Mesenteric fat pad (tissue), 1 donor: ENCODE data around the gene ABLIM3. TPM values are rescaled to one million over a fixed set of nuclear protein-coding genes. Genes with fewer than 3 reads are reported as not detected.

Experiments used
- DNase-seq: peaks from one replicate; pipeline ENCODE4 v3.0.0-alpha.2; 2020; ENCODE audit warnings: low spot score
- total RNA-seq: library from RNA; stranded (reverse); fragmentation: NEBNext Ultra II Directional; extraction: Animal tissue kit (Norgen Biotek cat#: 25700); gene quantifications from one replicate; pipeline ENCODE4 v1.2.1, GENCODE V29; 2021
- donor health status: DM: yes; HTN: yes; CAD: no.

Gene ABLIM3
- total RNA-seq, 1 donor from 2014 or later = 190 TPM

GRCh38 chr5:149279661-149280060 lies 138.4 kb downstream of the ABLIM3 start:
- no peak for DNase-seq

DNA sequence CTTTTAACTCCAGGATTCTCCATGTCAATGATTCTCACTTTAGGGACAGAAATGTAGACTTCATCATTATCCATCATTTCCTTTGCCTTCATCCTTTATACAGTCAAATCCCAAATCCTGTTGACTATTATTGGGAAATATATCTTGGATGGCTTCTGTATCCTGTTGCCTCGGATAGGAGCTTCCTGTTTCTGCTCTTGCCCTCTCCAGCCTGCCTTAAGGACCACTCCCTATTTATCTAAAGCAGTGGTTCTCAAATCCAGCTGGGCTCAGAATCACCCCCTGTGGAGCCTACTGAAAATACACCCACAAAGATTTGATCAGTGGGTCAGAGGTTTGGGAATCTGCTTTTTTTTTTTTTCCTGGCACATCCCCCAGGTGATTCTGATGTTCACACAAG lies 138.8 kb downstream of the ABLIM3 start:
- no peak for DNase-seq

GRCh38 chr5:149280802-149281201 lies 139.5 kb downstream of the ABLIM3 start:
- DNase-seq = no peak

DNA sequence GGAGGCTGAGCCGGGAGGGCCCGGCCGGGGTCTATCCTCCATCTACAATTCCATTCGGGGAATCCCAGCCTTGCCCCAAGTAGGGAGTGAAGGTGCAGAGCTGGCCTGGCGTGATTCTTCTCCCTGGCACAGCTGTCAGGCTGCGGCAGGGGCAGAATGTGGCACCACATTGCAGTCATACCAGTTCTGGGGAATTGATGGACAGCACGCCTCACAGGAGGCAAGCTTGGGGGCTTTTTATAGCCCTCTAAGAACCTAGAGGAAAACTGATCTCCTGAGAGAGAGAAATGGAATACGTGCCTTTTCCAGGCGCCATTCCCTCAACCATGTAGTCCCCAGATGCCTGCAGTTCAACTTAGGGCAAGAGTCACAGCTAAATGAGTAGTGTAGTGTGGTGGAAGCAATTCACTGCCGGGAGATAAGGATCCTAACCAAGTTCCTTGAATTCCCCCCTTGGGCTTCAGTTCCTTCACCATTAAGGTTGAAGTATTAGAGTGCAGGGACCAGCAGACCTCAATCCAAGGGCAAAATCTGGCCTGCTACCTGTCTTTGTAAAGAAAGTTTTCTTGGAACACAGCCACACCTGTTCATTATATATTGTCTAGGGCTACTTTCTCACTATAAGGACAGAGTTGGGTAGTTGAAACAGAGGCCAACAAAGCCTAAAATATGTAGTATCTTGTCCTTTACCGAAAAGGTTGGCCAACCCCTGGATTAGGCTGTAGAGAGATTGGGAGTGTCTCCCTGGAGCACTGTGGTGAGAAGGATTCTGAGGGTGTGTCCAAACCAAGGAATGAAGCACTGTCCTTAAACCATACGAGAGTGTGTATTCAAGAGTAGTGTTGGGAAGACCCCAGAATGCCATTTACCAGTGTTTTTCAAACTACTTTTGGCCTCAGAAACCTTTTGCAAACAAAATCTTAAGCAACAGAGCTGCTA lies 141.0 kb downstream of the ABLIM3 start:
- DNase-seq = no peak

- no peak for DNase-seq
Measured at GRCh38 chr5:149282966-149283332, 141.7 kb downstream of the ABLIM3 start.

DNA sequence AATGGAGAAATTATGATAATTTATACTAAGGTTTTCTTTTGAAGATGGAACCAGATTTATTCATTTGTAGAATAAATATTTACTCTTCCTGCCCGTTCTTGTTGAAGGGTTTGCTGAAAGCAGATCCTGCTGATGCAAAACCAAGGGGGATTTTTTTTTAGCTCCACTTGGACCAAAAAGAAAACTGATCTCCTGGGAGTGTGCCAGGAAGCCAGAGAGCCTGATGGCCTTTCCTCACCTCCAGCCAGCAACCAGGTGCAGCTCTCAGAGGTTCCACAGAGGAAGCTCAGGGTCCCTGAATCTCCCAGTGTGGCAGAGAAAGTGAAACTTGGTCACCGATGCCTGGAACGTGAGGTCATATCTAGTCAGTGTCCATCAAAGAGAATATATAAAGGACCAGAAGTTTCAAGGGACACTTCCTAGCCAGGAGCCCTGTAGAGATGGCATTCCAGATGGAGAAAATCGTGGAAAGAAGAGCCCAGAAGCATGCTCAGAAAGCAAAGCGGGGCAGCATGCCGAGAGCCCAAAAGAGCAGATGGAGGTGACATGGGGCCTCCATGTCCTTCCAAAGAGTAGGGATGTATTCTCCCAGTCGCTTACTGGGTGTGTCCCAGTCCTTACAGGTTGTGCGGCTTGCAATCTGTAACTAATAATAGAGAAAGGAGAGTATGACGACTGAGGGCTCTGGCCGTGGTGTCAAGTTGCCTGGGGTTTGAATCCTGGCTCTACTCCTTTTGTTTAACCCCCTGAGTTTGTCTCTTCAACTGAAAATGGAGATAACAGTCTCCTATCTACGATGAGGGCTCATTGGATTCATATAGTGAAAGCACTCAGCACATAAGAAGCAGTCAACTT lies 142.6 kb downstream of the ABLIM3 start:
- no peak for DNase-seq

DNA sequence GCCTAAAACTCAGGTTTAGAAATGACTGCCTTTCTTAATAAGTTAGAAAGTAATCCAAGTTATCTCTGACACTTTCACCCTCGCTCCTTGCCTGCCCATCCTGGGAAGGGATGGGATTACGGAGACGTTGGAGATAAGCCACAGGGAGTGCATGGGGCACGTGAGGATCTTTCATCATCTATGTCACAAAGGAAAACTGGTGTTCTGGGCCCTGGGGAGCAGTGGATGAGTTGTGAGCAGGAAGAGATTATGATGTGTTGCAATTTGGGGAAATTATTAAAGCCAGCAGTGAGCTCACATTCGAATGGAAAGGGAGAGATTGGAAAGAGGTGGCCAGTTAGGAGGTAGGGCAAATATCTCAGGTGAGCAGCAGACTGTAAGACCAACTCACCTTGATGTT lies 143.2 kb downstream of the ABLIM3 start:
- no peak for DNase-seq

GRCh38 chr5:149285153-149285552 lies 143.9 kb downstream of the ABLIM3 start:
- DNase-seq = no peak

DNA sequence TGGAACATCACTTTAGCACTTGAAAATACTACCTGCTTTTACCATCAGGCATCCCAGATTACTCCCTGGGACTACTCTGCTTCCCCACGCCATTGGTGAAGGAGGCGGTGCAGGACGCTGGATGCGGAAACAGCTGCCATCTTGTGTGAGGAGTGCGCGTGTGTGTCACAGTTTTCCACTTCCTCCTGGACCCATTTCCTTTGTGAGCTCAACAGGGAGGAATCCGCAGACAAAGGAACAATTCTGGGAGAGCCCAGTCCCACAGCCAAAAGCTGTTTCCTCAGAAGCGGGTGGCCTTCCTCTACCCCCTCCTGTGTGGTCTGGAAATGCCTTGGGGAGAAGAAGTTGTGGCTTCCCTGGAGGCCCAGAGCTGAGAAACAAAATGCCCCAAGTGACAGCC lies 147.1 kb downstream of the ABLIM3 start:
- DNase-seq = no peak

- DNase-seq = no peak
Measured at GRCh38 chr5:149289301-149289700, 148.0 kb downstream of the ABLIM3 start.

DNA sequence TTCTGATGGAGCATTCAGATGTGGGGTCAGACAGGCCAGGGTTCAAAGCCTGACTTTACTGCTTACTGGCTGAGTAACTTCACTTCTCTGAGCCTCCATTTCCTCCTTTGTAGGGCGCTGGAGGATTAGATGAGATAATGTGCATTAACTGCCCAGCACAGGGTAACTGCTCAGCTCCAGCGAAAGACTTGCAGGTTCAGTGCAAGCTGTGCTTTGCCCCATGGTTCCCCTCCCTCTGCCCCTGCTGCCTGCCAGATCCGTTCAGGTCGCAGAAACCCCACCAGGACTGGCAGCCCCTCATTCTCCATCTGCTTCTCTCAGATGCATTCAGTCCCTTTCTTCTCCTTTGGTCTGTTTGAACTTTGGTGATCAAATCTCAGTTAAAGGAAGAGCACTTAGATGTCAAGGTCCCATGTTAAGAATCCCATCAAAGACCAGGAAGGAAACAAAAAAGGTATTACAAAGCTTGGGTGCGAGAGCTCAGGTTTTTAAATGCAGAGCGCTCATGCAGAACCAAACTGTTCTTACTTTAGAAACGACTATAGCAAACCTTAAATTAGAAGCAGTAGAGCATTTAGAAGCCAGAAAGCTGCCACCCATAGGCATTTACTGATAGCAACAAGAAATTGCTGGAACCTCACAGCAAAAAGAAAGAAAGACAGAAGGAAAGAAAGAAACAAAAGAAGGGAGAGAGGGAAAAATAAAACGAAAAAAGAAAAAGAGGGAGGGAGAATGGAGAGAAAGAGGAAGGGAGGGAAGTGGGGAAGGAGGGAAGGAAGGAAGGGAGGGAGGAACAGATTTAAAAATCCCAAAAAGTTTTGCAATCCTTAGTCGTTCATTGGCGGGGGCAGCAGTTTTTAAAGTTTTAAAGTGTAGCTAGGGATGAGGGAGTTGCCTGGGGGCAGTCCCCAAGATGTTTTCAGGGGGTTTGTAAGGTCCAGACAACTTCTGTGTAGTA lies 153.9 kb downstream of the ABLIM3 start:
- no peak for DNase-seq

DNA sequence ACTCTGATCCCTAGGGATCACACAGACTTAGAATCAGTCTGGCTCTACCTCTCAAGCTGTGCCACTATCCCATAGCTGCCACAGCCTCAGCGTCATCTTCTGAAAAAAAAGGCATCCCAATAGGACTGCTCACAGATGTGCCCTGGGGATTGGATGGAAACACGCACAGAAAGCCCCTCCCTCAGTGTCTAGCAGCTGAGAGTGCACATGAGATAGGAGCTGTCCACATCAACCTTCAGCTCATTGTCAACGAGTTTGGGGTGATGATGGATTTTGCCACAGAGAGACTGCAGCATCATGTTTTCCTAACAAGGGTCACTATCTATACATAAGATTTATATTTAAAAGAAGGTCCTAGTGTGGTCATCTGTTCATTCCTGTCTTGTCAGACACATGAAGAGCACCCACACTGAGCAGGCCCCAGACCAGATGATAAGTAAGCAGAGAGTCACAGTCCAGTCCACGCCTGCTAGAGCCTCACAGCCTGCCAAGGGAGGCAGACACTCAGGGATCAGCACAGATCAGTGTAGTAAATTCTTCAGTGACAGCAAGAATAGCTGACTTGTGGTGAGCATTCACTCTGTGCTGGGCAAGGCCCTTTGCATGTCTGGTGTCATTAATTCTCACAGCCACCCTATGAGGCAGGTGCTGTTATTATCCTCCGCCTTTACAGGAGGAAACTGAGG lies 156.2 kb downstream of the ABLIM3 start:
- no peak for DNase-seq

GRCh38 chr5:149298163-149298562 lies 156.9 kb downstream of the ABLIM3 start:
- no peak for DNase-seq

- no peak for DNase-seq
Measured at GRCh38 chr5:149298842-149299404, 157.6 kb downstream of the ABLIM3 start.

- DNase-seq = no peak
Measured at GRCh38 chr5:149299451-149300054, 158.3 kb downstream of the ABLIM3 start.

DNA sequence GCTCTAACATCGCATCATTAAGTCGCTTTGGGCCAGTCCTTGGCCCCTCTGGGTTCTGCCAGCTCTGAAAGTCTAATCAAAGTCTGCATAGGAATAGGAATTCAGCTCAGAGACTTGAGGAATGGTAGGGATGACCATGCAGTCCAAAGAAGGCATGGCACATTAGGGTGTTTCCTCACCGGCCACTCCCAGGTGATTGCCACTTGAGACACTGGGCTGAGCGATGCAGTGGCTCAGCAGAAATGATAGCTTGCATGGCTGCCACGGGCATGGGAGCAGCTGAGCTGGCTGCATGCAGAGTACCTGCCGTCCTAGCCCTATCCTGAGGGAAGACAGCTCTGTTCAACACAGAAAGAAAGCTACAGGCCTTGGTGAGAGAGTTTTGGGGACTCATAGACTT lies 159.1 kb downstream of the ABLIM3 start:
- DNase-seq = no peak

DNA sequence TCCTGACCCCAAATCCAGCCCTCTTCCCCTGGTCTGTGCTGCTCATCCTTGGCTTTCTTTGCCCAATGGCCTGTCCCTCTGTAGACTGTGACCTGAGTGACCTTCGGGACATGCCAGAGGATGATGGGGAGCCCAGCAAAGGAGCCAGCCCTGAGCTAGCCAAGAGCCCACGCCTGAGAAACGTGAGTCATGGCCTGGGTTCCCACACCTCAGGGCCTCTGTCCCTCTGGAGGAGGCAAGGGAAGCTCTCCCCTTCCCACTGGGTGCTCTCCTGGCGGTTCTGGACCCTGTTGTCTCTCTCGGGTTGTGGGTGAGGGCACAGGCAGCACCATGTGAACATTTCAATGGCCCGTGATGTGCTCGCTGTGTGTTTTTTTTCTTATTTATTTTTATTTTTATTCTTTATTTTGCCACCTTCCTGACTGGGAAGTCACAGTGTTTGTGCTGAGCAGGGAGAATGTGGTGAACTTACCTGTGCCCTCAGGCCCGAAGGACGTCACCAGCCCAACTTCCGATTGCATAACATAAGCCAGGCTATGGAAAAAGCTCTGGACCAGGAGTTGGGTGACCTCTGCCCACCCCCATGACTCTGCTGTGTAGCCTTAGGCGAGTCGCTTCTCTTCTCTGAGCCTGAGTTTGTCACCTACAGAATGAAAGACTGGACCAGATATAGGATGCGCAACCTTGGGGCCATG lies 159.9 kb downstream of the ABLIM3 start:
- no peak for DNase-seq

DNA sequence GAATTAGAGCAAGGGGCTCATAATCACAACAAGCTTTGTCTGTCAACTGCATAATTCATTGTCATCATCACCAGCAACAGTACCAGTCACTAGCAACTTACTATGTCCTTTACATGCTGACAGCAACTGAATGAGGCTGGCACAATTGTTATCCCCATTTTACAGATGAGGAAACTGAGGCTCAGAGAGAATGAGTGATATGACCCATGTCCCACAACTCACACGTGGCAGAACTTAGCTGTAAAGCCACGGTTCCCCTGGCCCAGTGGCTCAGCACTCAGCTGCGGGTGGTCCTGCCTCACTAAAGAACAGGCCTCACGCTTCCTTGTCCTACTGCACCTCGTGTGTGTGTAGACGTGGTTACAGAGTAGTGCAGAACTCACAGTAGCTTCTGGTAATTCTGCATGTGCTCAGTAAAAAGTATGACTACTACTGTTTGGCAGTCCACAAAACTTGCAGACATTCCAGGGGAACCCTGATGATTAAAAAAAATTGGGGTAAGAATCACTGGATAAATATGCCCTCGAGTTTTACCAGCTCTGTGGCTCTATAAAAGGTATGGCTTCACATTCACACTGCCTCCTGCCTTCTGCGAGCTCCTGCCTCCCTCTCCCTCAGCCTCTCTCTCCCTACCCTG lies 160.6 kb downstream of the ABLIM3 start:
- DNase-seq = no peak

GRCh38 chr5:149302641-149303040 lies 161.3 kb downstream of the ABLIM3 start:
- DNase-seq = no peak
